GM12872 (cell line): ENCODE data around the gene HNMT.

ENCODE experiments used
- TF ChIP-seq, protein P1 (sequence below): IDR thresholded peaks from 3 replicates; pipeline ENCODE4 v1.5.1; 2011; ENCODE audit warnings: low read depth, mild to moderate bottlenecking, low read length, moderate library complexity; ENCODE audit not compliant: insufficient read depth

HNMT gene

GRCh38 chr2:138010890-138011289, 46.6 kb downstream of the HNMT start:
- TF ChIP-seq, protein P1, sequence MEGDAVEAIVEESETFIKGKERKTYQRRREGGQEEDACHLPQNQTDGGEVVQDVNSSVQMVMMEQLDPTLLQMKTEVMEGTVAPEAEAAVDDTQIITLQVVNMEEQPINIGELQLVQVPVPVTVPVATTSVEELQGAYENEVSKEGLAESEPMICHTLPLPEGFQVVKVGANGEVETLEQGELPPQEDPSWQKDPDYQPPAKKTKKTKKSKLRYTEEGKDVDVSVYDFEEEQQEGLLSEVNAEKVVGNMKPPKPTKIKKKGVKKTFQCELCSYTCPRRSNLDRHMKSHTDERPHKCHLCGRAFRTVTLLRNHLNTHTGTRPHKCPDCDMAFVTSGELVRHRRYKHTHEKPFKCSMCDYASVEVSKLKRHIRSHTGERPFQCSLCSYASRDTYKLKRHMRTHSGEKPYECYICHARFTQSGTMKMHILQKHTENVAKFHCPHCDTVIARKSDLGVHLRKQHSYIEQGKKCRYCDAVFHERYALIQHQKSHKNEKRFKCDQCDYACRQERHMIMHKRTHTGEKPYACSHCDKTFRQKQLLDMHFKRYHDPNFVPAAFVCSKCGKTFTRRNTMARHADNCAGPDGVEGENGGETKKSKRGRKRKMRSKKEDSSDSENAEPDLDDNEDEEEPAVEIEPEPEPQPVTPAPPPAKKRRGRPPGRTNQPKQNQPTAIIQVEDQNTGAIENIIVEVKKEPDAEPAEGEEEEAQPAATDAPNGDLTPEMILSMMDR = no peak

DNA sequence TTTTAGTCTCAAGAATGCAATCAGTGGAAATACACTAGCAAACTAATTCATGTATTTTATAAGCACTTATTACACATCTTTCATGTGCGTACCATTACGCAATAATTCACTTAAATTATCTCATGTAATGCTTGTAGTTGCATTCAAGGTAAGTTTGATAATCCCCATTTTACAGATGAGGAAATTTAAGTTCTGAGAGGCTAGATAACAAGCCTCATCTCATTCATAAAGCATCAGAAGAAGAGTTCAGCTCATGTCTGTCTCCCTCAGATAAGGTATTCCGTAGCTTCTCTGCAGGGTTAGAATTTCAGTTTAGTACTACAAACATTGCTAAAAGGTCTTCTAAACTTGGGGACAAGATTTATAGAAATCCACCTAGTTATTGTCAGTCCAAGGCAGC, 47.8 kb downstream of the HNMT start:
- TF ChIP-seq, protein P1 = no peak

DNA sequence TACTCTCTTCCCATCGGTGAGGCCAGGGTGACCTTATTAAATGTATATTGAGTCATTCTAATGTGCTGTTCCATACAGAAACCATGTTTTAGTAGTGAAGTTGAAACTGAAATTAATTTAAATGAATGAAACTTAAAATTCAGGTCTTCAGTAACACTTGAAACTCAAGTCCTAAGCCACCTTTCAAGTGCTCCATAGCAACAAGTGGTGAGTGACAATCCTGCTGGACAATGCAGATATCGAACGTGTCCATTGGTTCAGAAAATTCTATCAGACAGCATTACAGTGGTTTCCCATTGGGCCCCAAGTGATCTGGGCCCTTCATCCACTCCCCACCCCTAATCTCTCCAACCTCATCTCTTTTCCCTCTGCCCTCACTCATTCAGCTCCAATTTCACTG, 48.7 kb downstream of the HNMT start:
- TF ChIP-seq, protein P1 = no peak

DNA sequence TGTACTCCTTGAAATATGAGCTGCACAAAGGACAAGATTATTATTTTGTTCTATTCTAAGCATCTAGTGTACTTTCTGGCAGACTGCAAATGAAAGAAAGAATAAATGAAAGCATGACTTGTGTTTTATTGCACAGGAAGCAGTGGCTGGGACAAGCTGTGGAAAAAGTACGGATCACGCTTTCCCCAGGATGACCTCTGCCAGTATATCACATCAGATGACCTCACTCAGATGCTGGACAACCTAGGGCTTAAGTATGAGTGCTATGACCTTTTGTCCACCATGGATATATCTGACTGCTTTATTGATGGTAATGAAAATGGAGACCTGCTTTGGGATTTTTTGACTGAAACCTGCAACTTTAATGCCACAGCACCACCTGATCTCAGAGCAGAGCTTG, 49.4 kb downstream of the HNMT start:
- TF ChIP-seq, protein P1 = no peak

DNA sequence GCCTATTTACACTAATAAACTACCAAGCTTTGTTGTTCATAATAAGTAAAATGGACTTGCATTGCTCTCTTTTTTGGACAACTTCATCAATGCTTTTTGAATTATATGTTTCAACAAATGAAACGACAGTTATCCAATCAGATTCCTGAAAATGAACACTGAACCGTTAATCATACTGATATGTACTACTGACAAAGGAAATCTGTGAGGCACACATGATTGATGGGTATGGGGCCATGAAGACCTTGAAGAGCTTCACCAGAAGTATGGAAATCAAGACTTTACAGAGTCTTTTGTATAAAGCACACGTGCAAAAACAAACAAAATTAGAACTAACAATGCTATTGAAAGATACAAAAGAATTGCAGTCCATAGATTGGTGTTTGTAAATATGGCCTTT, 51.2 kb downstream of the HNMT start:
- TF ChIP-seq, protein P1 = no peak

GRCh38 chr2:138016351-138017087, 52.2 kb downstream of the HNMT start:
- TF ChIP-seq, protein P1 = no peak

- TF ChIP-seq, protein P1 = no peak
Observed at GRCh38 chr2:138017824-138018223, 53.6 kb downstream of the HNMT start.
